Heart right ventricle (tissue), 16 donors: ENCODE measurements around the gene PGAM2. TPM values are rescaled to one million over a fixed set of nuclear protein-coding genes. Genes with fewer than 3 reads are reported as not detected.

ENCODE experiments used
- ATAC-seq, 8 donors: fragments of 200-7000 bp; cut with Tn5 transposase; one replicate each; pipeline ENCODE4 v1.9.1; 2020; ENCODE audit warnings: mild to moderate bottlenecking in 8 of 8, moderate library complexity in 8 of 8, moderate number of reproducible peaks in 1 of 8
- DNase-seq, 2 donors: peaks; one replicate each; pipeline ENCODE4 v3.0.0-alpha.2; 2020
- H3K27ac ChIP-seq, 10 donors: fragments of 200-600 bp; sonication (generic) in 2 of 10; one replicate each; pipeline versions ENCODE4 v1.5.0 to v1.8.0; 2020 to 2022; ENCODE audit warnings: mild to moderate bottlenecking in 3 of 10
- H3K27me3 ChIP-seq, 7 donors: fragments of 200-600 bp; one replicate each; pipeline ENCODE4 v1.8.0; 2021 to 2022; ENCODE audit warnings: mild to moderate bottlenecking in 2 of 7
- H3K36me3 ChIP-seq, 9 donors: fragments of 200-600 bp; sonication (generic) in 1 of 9; one replicate each; pipeline versions ENCODE4 v1.5.0 to v1.8.0; 2020 to 2022; ENCODE audit warnings: mild to moderate bottlenecking in 2 of 9
- H3K4me1 ChIP-seq, 9 donors: fragments of 200-600 bp; sonication (generic) in 1 of 9; one replicate each; pipeline versions ENCODE4 v1.5.0 to v1.8.0; 2020 to 2022; ENCODE audit warnings: mild to moderate bottlenecking in 4 of 9
- H3K4me3 ChIP-seq, 10 donors: fragments of 200-600 bp; sonication (generic) in 2 of 10; one replicate each; pipeline versions ENCODE4 v1.5.0 to v1.8.0; 2020 to 2022; ENCODE audit warnings: mild to moderate bottlenecking in 7 of 10, moderate library complexity in 2 of 10
- H3K9me3 ChIP-seq, 11 donors: fragments of 200-600 bp in 10 of 11; sonication (generic) in 2 of 11; one replicate each; pipeline versions ENCODE4 v1.5.0 to v1.8.0; 2013 to 2022; ENCODE audit warnings: mild to moderate bottlenecking in 2 of 11, control low read depth in 1 of 11, moderate library complexity in 1 of 11
- CTCF ChIP-seq, 9 donors: fragments of 200-600 bp; sonication (generic) in 2 of 9; IDR thresholded peaks; one replicate each; pipeline versions ENCODE4 v1.5.0 to v1.8.0; 2021 to 2022; ENCODE audit warnings: antibody characterized with exemption in 9 of 9, mild to moderate bottlenecking in 5 of 9, moderate library complexity in 1 of 9
- whole genome bisulfite sequencing, 2 donors: extraction: QIAGEN DNeasy Blood & Tissue Kit; methylation state at CpG; one replicate each; pipeline ENCODE4 v1.1.7; 2013; ENCODE audit warnings: inconsistent platforms in 1 of 2; 5-methylcytosine and 5-hydroxymethylcytosine counted together
- intact Hi-C, 10 donors: fragments of 100-400 bp; cut with DNase I; formaldehyde crosslinking; loops; one replicate each; pipeline versions ENCODE4 v1.11.1 to v1.14.2; 2022
- polyA plus RNA-seq, 2 donors: library from polyadenylated mRNA; stranded (reverse); fragments of 200-250 nt; gene quantifications; one replicate each; pipeline ENCODE4 v1.2.3, GENCODE V29; 2013
- total RNA-seq, 10 donors: library from RNA; stranded (reverse); fragmentation: NEBNext Ultra II Directional in 3 of 10; extraction: Animal tissue kit (Norgen Biotek cat#: 25700) in 3 of 10; gene quantifications; one replicate each; pipeline versions ENCODE4 v1.2.1 to v1.2.4, GENCODE V29; 2021 to 2023
- donor health status: Arrhythmogenic right ventricular cardiomyopathy.
- donor health status: ischemic (EF 13 %, LVEDD 7.1; RV severe dilation, severe dysfunction).
- donor health status: healthy with polysubstance abuse.
- donor health status: DM: no; HTN: yes; CAD: no.
- donor health status: DM: no; HTN: no; CAD: no.
- donor health status: ischemic (EF 25% LVEDD 6.9; RV normal size, moderate dysfunction).
- donor health status: ischemic (EF 25% LVEDD 5.7; RV mildly dilated, moderate dysfunction).
- donor health status: healthy.
- donor health status: DM: yes; HTN: yes; CAD: no.
- donor health status: Ischemic cardiomyopathy.
- donor health status: ischemic (EF 35%, LVEDD 5.7; RV mildly dilated, moderate dysfunction).
- donor health status: nonischemic (EF 11% LVEDD 7.7; RV severe dilation, severe dysfunction).
- donor health status: DM: yes; HTN: yes; CAD: no.
- donor health status: PGD.
- donor health status: ischemic (EF 29% LVEDD 5.4; RV normal size, mild dysfunction).
- donor health status: nonischemic (EF 23%, LVEDD 6.1; RV moderate dilation, normal function).

The PGAM2 gene
- total and polyA plus RNA-seq, 12 donors: 367 to 2,327 (median 557) TPM

- H3K4me1 ChIP-seq: peaks cover 0 to 30% (median 5%) of the 10 kb centered on the region in 9 donors
- ATAC-seq: no peak
- intact Hi-C loops: no loop called here
- no peak for TF ChIP-seq CTCF (IDR thresholded peaks at IDR 0.05)
- H3K36me3 ChIP-seq: no peaks in the 10 kb centered on the region
- no peak overlapping the region for H3K4me3 ChIP-seq
- H3K9me3 ChIP-seq: no peaks in the 10 kb centered on the region
- DNase-seq: no peak
- 74 to 80% methylated on average over 2 of the region's 2 CpGs for WGBS, 2 donors
- H3K27me3 ChIP-seq: no peaks in the 10 kb centered on the region
- H3K27ac ChIP-seq: peak overlapping the region in 4 of 10 donors; percentile 9 to 64 (median 38)
Observed at GRCh38 chr7:44094365-44094764, 29.0 kb upstream of the PGAM2 start.

GRCh38 chr7:44093102-44093641 is 27.8 kb upstream of the PGAM2 start:
- 84 to 85% methylated on average over 6 of the region's 6 CpGs for WGBS, 2 donors
- intact Hi-C loops: no loop called here
- Histone ChIP-seq H3K4me3 (no peak overlapping the region), H3K27ac (peak overlapping the region in 1 of 10 donors; percentile 21), H3K27me3 (no peaks in the 10 kb centered on the region), H3K4me1 (peaks cover 0 to 33% (median 10%) of the 10 kb centered on the region in 9 donors), H3K9me3 (no peaks in the 10 kb centered on the region), H3K36me3 (no peaks in the 10 kb centered on the region)
- DNase-seq (no peak), ATAC-seq (no peak)
- no peak for TF ChIP-seq CTCF (IDR thresholded peaks at IDR 0.05)

- peak overlapping the region; percentile 67 to 88 (median 80) for H3K27ac ChIP-seq
- no peaks in the 10 kb centered on the region for H3K36me3 ChIP-seq
- TF ChIP-seq CTCF (IDR thresholded peaks at IDR 0.05): no peak
- no peaks in the 10 kb centered on the region for H3K27me3 ChIP-seq
- DNase-seq: peak; percentile 58 to 78
- H3K4me3 ChIP-seq: no peak overlapping the region
- H3K4me1 ChIP-seq: peaks cover 0 to 31% (median 20%) of the 10 kb centered on the region in 9 donors
- intact Hi-C loops: loop anchor here in 1 of 10 donors (5.0 kb wide), 1 partner anchor 34 kb away; the partner anchor contains the start of gene POLD2
- H3K9me3 ChIP-seq: no peaks in the 10 kb centered on the region
- WGBS, 2 donors: 46 to 58% methylated on average over 20 of the region's 20 CpGs
- peak; percentile 43 to 82 (median 72) for ATAC-seq
Observed at GRCh38 chr7:44087911-44088838, 22.8 kb upstream of the PGAM2 start.

- Histone ChIP-seq H3K27me3 (no peaks in the 10 kb centered on the region), H3K27ac (peak overlapping the region in 6 of 10 donors; percentile 74 to 88 (median 82)), H3K36me3 (no peaks in the 10 kb centered on the region), H3K4me1 (peaks cover under 1 to 38% (median 25%) of the 10 kb centered on the region in 9 donors), H3K9me3 (no peaks in the 10 kb centered on the region), H3K4me3 (no peak overlapping the region)
- no peak for ATAC-seq
- no peak for TF ChIP-seq CTCF (IDR thresholded peaks at IDR 0.05)
- no peak for DNase-seq
- WGBS, 2 donors: 98 to 100% methylated on average over 3 of the region's 3 CpGs
- intact Hi-C loops: loop anchor here in 1 of 10 donors (5.0 kb wide), 1 partner anchor 36 kb away; the partner anchor contains the start of gene POLD2
Observed at GRCh38 chr7:44086627-44087026, 21.3 kb upstream of the PGAM2 start.
